GM19099 (cell line): ENCODE measurements around the gene MLF2.

Source experiments
- POLR2A ChIP-seq: IDR thresholded peaks from 3 replicates; pipeline ENCODE4 v1.6.1; 2011; ENCODE audit warnings: low read depth; ENCODE audit not compliant: insufficient read length; ENCODE audit errors: extremely low read depth

The MLF2 gene

DNA sequence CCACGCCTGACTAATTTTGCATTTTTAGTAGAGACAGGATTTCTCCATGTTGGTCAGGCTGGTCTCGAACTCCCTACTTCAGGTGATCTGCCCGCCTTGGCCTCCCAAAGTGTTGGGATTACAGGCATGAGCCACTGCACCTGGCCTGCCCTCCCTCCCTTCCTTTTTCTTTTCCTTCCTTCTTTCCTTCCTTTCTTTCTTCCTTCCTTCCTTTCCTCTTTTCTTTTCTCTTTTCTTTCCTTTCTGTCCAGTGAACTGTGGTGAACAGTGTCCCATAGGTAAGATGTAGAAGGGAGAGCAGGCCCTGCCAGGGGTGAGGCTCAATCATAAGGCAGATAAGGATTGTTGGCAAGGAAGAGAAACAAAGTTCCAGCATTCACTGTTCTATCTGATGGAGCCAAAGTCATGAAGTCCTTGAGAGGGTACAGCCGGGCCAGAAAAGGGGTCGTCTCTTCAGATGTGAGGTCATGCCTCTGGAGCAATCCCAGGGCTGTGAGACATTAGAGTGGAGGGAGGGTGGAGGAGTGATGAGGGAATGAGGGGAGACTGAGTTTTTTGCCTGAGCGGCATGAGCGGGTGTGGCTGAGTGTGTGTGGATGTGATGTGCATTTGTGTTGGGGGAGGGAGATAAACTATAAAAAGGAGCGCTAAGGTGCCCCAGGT lies 4.2 kb upstream of the MLF2 start:
- no peak for TF ChIP-seq POLR2A

- no peak for TF ChIP-seq POLR2A
Measured at GRCh38 chr12:6754411-6754810, 1.5 kb upstream of the MLF2 start.

GRCh38 chr12:6753772-6754356 lies 923 bp upstream of the MLF2 start:
- TF ChIP-seq POLR2A = no peak

DNA sequence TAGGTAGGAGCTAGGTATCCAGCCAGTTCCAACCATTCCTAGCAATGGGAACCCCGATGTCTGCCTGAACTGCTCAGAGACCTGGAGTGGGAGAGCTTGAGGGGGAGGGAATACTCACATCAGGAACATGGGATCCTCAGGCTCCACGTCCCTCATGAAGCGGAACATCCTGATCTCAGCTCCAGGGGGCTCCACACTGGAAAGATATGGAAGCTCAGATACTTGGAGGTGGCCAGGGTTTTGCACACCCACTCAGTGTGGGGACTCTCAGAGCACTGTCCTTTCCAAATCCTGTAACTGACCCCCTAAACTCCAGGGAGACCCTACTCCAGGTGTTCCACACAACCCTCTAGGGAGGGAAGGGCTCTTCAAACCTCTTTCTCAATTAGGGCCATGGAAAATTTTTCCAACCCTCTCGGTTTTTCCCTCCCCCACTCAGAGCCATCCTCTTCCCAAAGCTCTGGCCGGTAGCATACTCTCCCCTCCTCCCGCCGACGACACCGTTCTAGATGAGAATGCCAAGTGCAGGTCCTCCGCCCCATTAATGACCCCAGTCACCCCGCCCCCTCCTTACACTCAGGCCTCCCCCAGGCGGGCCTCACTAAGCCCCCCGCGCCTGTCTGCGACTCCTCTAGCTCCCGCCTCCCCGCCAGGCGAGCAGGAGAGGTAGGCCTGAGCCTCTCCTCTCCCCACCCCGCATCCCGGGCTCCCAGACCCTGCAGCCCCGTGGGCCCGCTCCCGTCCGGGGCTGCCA lies 597 bp downstream of the MLF2 start:
- TF ChIP-seq POLR2A = no peak

DNA sequence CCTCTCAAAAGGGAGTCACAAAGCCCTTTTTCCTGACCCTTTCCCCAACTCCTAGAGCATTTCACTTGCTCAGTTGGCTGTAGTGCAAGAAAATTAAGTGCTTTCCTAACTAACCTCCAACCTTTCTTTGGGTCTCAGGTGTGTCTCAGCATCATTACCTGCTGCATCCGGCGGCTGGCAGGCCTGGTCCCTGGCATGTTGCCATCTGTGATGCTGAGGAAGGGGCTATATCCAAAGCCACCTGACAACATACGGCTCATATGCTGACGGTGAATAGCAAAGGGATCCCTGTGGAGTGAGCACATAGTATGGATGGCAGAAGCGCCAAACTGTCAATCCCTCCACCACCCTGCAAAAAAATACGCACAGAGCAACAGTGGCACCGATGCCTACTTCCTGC lies 1.2 kb downstream of the MLF2 start:
- no peak for TF ChIP-seq POLR2A

DNA sequence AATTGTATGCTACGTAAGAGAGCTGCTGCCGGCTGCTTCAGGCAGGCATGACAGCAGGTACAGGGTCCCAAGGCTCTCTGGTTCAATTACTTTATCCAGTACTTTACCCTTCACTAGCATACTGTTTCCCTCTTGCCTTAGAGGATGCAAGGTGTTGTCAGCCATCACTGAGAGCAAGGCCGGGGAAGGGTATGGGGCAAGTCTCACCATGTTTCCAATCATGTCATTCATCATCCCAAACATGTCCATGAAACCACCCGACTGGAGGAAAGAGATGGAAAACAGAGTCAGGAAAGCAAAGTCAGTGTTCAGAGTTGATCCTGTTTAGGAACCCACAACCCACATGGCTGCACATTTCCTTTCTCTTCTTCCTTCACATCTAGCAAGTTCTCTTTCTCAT lies 2.4 kb downstream of the MLF2 start:
- TF ChIP-seq POLR2A = no peak

DNA sequence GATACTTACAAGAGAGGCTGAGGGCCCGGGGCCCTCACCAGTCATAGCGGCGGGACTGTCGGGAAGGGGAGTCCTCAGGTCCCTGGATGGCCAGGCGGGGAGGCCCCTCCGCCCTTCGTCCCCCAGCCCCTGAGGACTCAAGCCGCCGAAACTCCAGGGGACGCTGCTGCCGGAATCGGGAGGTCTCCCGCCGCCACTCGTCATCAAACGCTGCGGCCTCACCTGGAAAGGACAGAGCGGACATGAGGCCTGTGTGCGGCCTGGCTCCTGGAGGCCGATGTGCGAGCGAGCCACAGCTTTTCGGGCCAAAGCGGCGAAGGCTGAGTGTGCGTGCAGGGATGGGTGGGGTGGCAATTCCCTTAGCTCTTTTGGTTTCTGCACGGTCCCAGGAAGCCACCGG lies 4.2 kb downstream of the MLF2 start:
- no peak for TF ChIP-seq POLR2A

DNA sequence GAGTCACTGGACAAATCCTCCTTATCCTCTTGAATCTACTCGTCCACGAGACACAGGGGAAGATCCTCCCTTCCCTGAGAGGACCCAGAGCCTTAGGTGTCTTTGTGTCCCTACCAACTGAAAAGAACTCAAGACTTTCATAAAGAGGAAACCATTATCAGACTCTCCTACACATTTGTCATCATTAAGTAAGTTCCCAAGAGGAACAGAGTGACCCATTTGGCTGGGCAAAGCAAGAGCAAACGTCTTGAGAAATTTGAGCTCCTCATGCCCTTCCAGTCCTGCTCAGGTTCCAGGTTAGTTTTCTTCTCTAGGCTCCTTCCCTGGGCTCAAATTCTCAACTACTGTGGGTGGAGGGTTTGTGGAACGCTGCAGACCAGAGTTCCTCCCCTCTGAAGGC lies 5.7 kb downstream of the MLF2 start:
- no peak for TF ChIP-seq POLR2A

GRCh38 chr12:6745741-6746525 lies 7.0 kb downstream of the MLF2 start:
- no peak for TF ChIP-seq POLR2A

GRCh38 chr12:6742834-6743233 lies 10.1 kb downstream of the MLF2 start:
- no peak for TF ChIP-seq POLR2A

DNA sequence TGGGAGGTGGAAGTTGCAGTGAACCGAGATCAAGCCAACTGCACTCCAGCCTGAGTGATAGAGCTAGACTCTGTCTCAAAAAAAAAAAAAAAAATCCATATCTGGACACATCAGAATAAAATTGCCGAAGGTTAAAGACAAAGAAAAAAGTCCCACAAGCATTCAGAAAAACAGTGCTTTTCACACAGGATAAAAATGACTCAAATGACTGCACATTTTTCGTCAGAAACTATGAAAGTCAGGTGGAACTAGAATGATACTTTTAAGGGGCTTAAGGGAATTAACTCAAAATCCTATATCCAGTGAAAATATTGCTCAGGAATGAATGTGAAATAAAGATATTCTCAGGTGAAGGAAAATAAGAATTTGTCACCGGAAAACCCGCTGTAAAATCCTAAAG lies 16.2 kb downstream of the MLF2 start:
- no peak for TF ChIP-seq POLR2A

GRCh38 chr12:6735448-6736191 lies 17.3 kb downstream of the MLF2 start:
- TF ChIP-seq POLR2A = no peak

DNA sequence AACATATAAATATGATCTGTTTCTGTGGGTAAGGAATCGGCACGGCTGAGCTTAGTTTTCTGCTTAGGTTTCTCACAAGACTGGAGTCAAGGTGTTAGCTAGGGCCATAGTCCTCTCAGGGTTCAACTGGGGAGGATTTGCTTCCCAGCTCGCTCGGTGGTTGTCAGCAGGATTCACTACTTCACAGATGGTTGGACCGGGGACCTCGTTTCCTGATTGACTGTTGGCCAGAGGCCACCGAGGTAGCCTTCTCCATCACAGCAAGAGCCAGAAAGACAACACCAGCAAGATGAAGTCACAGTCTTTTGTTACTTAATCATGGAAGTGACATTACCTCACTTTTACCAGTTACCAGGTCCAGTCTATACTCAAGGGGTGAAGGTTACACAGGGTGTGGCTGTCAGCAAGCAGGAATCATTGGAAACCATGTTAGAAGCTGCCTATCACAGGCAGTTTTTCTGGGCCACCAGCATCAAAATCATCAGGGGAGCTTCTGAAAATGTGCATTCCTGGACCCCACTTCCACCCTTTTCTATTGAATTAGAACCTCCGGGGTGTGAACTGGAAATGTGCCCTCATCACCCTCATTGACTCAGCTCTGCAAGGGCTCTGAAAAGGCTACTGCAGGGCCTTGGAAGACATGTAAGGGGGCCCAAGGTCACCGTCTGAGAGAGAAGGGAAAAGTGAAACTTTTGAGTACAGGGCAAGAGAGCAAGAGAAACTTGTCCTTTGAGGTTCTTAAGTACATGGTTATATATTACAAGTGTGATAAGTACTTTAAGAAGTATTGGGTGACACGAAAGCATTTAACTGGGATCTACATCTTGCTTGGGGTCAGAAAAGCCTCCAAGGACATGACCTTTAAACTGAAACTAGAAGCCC lies 18.2 kb downstream of the MLF2 start:
- TF ChIP-seq POLR2A = no peak

DNA sequence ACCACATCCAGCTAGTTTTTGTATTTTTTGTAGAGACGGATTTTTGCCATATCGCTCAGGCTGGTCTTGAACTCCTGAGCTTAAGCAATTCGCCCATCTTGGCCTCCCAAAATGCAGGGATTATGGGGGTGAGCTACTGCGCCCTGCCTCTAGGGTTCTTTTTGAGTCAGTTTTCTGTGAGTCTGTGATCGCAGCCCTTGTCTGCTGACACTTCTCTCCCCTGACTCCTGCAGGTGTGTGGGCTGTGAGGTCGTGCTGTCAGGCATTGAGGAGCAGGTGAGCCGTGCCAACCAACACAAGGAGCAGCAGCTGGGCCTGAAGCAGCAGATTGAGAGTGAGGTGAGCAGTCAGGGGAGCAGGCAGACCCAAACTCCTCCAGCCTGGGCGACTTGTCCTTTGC lies 22.8 kb downstream of the MLF2 start:
- no peak for TF ChIP-seq POLR2A
